Activated CD4-positive, alpha-beta T cell treated with anti-CD3 and anti-CD28 coated beads, Interleukin-2, amount 50 U/mL, for 48 hours (primary cell): ENCODE results near the gene PYDC2.

Experiments used
- DNase-seq, 2 experiments: peaks; one replicate each; pipeline ENCODE4 v3.0.0-alpha.2; 2020

The PYDC2 gene

DNA sequence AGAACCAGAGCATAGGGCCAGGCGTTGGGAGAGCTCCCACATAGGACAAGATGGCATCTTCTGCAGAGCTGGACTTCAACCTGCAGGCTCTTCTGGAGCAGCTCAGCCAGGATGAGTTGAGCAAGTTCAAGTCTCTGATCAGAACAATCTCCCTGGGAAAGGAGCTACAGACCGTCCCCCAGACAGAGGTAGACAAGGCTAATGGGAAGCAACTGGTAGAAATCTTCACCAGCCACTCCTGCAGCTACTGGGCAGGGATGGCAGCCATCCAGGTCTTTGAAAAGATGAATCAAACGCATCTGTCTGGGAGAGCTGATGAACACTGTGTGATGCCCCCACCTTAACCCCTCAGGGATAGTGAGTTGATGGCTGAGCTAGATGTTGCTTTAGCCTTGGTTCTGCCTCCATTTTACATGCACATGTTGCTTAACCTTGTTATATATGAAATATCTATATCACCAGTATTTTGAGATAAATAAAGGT is at the start of gene PYDC2:
Gene PYDC2, plus strand, starts transcription at position 51 of the 483 bp plus-strand sequence. Its CDS starts 0 bp downstream, at position 51.
- no peak for DNase-seq

DNA sequence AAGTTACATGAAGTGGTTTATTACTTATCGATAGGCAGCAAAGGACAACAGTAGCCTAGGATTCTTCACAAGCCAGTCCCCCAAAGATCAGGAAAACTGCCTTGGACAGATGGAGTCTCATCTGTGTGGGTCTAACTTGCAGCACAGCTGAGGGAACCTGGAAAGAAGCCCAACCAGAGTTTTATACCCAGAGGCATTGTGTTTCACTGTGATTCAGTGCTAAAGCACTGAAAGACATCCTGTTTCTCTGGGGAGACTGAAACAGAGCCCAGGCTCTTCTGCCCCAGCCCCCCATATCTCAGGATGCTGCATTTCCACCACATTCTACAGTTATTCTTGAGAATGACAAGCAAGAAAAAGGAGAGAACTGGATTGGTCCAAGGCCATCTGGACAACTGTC is 48.2 kb upstream of the PYDC2 start:
- DNase-seq = no peak

DNA sequence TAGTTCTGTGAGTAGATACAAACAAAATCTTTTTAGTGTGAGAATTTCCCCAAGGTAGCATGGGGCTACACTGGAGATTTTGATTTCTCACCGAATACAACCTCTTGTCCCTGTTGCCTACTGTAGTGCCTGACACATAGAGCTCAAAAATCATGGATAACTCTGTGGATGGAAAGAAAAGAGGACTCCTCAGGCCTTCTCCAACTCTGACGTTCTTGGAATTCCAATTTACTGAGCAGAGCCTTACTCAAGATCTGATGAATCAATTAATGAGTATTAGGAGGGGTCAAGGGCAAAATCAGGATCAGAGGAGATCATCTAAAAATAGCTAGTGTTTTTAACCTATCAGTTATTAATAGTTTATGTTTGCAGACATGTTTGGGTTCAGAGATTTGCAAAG is 46.7 kb upstream of the PYDC2 start:
- DNase-seq = no peak

GRCh38 chr3:191414732-191415131 is 46.2 kb upstream of the PYDC2 start:
- DNase-seq = no peak

DNA sequence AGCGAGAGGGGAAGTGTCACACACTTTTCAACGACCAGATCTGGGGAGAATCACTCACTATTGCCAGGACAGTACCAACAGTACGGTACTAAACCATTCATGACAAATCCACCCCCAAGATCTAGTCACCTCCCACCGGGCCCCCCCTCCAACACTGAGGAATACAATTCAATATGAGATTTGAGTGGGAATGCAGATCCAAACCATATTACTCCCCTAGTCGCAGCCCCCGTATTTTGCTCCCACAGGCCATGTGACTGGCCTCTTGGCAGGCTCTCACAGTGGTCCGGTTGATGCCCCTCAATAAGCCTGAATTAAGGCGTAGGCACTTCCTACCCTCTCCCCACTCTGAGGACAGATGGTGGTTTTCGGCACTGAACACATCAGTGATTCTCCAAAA is 45.4 kb upstream of the PYDC2 start:
- DNase-seq = no peak

DNA sequence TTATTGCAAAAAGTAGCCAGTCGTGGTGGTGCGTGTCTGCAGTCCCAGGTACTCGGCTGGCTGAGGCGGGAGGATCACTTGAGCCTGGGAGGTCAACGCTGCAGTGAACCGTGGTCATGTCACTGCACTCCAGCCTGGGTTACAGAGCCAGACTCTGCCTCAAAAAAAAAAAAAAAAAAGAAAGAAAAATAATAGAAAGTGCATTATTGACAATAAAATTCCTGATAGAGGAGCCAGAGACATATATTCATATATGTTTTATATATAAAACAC is 43.6 kb upstream of the PYDC2 start:
- DNase-seq = no peak

- DNase-seq = no peak
These were observed 40.2 kb upstream of the PYDC2 start for GRCh38 chr3:191420771-191421170.

DNA sequence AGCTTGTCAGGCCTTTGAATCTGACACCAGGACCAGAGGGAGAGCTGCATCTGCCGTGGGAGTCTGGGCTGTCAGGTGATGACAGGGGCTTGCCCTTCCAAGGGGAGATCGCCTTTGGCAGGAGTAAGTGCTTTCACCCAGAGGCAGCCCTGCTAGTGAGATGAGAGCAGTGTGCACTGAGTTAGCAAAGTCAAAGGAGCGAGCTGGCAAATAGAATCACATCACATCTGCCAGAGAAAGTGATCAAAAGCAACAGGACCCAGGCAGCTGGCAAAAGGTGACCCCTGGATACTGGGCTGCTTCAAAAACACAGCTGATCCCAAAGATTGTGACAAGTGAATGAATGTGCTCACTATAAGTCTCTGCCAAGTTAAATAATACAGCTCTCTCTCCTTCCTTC is 36.1 kb upstream of the PYDC2 start:
- DNase-seq = no peak

DNA sequence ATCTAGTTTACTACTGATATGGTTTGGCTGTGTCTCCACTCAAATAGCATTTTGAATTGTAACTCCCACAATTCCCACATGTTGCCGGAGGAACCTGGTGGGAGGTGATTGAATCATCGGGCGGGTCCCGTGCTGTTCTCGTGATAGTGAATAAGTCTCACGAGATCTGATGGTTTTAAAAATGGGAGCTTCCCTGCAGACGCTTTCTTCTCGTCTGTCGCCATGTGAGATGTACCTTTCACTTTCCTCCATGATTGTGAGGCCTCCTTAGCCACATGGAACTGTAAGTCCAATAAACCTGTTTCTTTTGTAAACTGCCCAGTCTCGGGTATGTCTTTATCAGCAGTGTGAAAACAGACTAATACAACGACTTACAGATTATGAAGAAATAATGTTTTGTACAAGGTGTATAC is 35.6 kb upstream of the PYDC2 start:
- DNase-seq = no peak

- DNase-seq = no peak
These were observed 34.7 kb upstream of the PYDC2 start for GRCh38 chr3:191426311-191426710.

DNA sequence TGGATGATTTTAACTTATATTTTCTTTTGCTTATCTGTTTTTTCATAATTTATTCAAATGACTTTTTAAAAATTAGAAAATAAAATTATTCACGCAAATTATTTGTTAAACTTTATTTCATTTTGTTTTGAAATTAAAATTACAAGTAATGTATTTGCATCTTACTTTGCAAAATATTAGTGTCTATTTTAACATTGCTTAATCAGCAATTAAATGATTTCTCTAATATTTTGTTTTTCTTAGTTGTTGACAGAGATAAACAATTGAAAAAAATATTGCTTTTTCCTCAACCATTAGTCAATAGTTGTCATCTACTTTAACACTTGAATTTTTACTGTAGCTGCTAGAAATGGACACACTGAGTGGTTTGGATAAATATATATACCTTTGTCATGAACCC is 32.8 kb upstream of the PYDC2 start:
- DNase-seq = no peak

DNA sequence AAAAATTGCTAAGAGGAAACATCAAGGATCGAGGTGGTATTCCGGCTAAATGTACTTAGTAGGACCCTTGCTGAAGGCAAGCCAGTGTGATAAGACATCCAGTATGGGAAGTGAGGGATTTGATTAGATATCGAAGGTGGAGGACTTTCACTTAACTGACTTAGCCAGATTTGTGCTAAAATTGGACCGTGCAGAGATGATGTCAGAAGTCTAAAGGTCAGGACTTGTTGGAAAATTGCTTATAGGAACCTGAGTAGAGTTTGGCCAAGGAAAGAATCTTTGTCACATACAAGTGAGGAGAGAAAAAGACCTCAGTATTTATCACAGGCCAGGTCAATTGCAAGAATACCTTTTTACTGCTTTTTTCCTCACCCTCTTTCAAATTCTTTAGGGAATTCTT is 30.9 kb upstream of the PYDC2 start:
- no peak for DNase-seq

- DNase-seq = no peak
These were observed 29.7 kb upstream of the PYDC2 start for GRCh38 chr3:191431160-191431822.

DNA sequence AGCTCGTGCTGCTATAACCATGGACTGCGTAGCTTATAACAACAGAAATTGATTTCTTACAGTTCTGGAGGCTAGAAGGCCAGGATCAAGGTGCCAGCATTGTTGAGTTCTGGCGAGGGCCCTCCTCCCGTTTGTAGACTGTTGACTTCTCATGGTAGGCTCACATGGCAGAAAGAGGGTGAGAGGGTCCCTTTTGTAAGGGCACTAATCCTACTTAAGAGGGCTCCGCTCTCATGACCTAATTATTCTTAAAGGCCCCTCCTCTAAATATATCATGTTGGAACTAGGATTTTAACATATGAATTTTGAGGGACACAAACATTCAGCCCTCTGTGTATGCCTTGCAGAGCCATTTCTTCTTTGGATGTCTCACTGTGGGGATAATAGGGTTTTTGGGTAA is 28.8 kb upstream of the PYDC2 start:
- no peak for DNase-seq

GRCh38 chr3:191434024-191434423 is 26.9 kb upstream of the PYDC2 start:
- DNase-seq = no peak

DNA sequence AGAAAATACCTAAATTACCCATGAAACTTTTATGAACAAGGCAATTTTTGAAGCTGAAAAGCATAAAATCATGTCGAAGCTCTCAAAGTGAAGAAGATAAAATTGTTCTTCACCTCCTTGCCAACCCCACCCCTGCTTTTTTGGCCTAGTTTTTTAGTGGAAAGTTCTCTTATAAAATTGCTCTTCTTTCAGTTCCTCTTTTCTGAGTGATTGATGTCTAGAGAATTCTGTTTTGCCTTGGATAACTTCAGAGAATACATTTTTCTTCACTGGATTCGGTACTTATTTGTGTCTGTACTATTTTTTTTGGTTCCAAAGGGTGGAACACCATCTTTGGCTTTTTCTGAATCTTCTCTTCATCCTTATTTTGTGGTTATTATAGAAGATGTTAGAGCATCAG is 25.0 kb upstream of the PYDC2 start:
- DNase-seq = no peak

- no peak for DNase-seq
These were observed 22.7 kb upstream of the PYDC2 start for GRCh38 chr3:191438150-191438814.

GRCh38 chr3:191440532-191440931 is 20.4 kb upstream of the PYDC2 start:
- DNase-seq = no peak

DNA sequence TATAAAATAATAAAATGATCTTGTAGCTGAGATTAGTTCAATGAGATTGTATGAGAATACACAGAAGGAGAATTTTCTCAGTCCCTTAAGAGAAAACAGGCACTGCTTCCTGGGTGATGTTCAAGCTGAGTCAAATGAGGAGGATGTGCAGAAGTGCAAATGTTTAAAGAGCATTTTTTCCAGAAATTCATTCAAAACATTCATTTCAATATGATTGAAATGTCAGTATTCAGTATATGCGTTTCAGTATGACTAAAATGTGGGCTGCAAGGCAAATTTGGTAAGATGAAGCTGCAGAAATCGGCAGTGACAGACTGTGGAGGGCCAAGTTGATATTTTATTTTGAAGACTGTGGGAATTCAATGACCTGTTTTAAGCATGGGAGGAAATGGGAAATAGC is 19.3 kb upstream of the PYDC2 start:
- DNase-seq = no peak

- DNase-seq = no peak
These were observed 16.4 kb upstream of the PYDC2 start for GRCh38 chr3:191444569-191444968.

- DNase-seq = no peak
These were observed 11.7 kb upstream of the PYDC2 start for GRCh38 chr3:191449256-191449655.

DNA sequence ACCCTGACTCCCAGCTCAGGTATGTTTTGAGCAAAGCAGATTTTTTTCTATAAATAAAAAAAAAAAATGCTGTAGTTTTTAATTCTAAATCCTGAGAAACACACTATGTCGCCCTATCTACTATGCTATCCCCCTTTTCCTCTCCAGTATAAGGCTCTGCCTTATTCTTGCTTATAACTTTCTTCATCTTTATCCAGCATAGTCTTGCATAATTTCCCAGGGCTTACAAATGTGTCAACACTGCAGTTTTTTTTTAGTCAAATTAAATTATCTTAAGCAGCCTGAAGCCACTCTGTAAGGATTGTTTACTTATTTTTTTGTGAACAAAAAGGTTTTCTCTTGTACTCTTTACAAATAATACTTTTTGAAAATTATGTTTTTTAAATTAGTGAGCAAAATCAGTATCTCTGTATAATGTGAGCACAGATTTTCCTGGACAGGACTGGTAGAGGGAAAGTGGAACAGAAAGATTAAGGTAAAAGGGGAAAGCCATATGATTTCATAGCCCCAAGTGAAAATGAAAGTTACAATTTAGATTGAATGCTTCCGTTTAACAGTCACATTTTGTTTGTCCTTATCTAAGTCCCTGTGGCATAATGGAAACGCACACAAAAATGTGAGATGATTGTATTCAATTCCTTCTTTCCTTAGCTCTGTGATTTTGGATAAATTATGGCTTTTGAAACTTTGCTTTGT is 5.6 kb upstream of the PYDC2 start:
- DNase-seq = no peak

DNA sequence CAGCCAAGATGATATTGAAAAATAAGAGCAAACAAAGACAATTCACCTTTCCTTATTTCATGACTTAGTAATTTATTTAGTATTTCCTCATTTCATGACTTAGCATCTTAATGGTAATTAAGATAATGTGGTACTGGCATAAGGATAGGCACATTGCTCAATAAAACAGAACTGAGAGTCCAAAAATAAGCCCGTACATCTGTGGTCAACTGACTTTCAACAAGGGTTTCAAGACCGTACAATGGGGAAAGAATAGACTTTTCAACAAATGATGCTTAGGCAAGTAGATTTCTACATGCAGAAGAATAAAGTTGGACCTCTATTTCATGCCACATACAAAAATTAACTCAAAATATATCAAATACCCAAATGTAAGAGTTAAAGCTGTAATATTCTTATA is 603 bp upstream of the PYDC2 start:
- DNase-seq = no peak

- no peak for DNase-seq
These were observed 9.1 kb downstream of the PYDC2 start for GRCh38 chr3:191470080-191470479.

DNA sequence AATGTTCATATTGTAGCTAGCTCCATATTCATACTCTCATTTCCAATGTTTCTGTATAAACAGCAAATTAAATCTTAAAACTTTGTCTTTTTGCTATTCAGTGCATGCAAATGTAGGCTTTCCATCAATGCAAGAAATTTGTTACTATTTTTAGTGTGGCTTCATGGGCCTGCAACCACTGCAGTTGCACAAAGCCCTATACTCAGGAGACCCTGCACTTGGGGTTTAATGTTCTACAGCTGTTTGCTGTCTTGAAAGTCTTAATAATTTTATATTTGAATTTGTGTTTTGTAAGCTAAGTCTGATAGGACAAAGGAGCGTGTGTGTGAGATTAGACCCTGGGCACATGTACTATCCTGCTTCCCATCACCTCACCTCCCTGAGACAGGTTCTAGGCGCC is 9.6 kb downstream of the PYDC2 start:
- no peak for DNase-seq
